BJ (cell line): ENCODE results near the gene MORN5. TPM values are rescaled to one million over a fixed set of nuclear protein-coding genes. Genes with fewer than 3 reads are reported as not detected.

Source experiments
- CTCF ChIA-PET: fragments of 350-600 bp; formaldehyde crosslinking; extraction: SDS; loops from one replicate; lab custom pipeline; 2021; ENCODE audit warnings: antibody characterized with exemption, inconsistent platforms; lab: Yijun Ruan, JAX
- POLR2A ChIA-PET: fragments of 300-600 bp; sonication (Branson Sonifier 250); formaldehyde crosslinking; extraction: SDS; loops from one replicate; lab custom pipeline; 2021; ENCODE audit warnings: antibody characterized with exemption; lab: Charles Lee
- DNase-seq: peaks from one replicate; pipeline ENCODE4 v3.0.0-alpha.2; 2011; ENCODE audit warnings: low read depth
- H3K27me3 ChIP-seq: 2 replicates; pipeline ENCODE4 v1.6.0; 2011; ENCODE audit warnings: low read length; ENCODE audit not compliant: control insufficient read depth, insufficient read depth
- H3K36me3 ChIP-seq: 2 replicates; pipeline ENCODE4 v1.5.1; 2011; ENCODE audit warnings: low read length; ENCODE audit not compliant: control insufficient read depth, insufficient read depth
- H3K4me3 ChIP-seq: 2 replicates; pipeline ENCODE4 v1.5.1; 2011; ENCODE audit warnings: low read depth, mild to moderate bottlenecking, control low read depth, low read length
- CTCF ChIP-seq: IDR thresholded peaks from 2 replicates; pipeline ENCODE4 v1.5.1; 2011; ENCODE audit warnings: low read depth, mild to moderate bottlenecking, control low read depth, inconsistent platforms, low read length, moderate library complexity; ENCODE audit not compliant: insufficient read depth
- polyA plus RNA-seq: library from polyadenylated mRNA; depleted of rRNA; stranded (reverse); fragments of >200 nt; gene quantifications from 2 replicates; pipeline ENCODE4 v1.2.3, GENCODE V29; 2011

MORN5 gene
- polyA plus RNA-seq, 1 experiment = not detected

DNA sequence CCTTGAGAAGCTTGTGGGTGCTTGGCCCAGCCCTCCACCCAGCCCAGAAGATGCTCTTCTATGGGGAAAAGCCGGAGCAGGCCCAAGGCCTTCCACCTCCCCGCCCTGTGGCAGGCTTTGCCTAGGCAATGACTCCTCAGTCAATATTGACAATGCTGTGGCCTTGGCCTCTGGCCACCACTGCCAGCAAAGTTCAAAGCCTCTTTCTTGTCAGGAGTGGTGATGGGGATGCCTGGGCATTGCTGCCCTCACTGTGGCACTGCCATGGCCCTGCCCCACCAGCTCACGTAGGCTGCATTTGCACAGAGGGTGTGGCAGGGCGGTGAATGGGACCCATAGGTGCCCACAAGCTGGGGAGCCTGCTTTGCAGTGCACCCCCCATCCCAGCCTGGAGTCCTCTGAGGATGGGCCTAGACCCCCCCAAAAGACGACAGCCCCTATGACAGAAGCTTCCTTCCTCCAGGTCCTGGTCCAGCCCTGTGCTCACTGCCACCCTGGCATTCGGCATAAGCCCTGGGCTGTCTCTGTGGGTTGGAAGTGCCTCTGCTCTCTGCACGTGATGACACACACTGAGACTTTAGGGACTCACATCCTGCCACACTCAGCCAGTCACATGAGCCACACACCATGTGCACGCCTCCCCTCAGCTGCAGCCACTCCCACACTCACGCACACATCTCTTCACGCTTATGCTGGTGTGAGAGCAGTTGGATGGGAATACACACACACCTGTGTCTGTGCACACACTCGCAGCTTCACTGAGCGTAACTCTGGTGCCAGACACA, 31.1 kb downstream of the MORN5 start:
- ChIA-PET CTCF (interaction anchor here (1.3 to 1.5 kb wide), 2 partner anchors 10 to 32 kb away, joined by 4 read pairs; no protein-coding TSS in a partner anchor), POLR2A (no interaction called here)
- DNase-seq = no peak
- no peaks in the 10 kb centered on the region for H3K27me3 ChIP-seq
- no peak for TF ChIP-seq CTCF
- H3K36me3 ChIP-seq = no peaks in the 10 kb centered on the region
- H3K4me3 ChIP-seq = no peak overlapping the region

- POLR2A ChIA-PET = no interaction called here
- Histone ChIP-seq H3K36me3 (no peaks in the 10 kb centered on the region), H3K4me3 (no peak overlapping the region), H3K27me3 (no peaks in the 10 kb centered on the region)
- CTCF ChIA-PET = interaction anchor here (1.3 to 1.5 kb wide), 3 partner anchors 11 to 33 kb away, joined by 3 to 4 read pairs (median 4); no protein-coding TSS in a partner anchor
- DNase-seq = no peak
- no peak for TF ChIP-seq CTCF
Observed at GRCh38 chr9:122191584-122191983, 31.9 kb downstream of the MORN5 start.

DNA sequence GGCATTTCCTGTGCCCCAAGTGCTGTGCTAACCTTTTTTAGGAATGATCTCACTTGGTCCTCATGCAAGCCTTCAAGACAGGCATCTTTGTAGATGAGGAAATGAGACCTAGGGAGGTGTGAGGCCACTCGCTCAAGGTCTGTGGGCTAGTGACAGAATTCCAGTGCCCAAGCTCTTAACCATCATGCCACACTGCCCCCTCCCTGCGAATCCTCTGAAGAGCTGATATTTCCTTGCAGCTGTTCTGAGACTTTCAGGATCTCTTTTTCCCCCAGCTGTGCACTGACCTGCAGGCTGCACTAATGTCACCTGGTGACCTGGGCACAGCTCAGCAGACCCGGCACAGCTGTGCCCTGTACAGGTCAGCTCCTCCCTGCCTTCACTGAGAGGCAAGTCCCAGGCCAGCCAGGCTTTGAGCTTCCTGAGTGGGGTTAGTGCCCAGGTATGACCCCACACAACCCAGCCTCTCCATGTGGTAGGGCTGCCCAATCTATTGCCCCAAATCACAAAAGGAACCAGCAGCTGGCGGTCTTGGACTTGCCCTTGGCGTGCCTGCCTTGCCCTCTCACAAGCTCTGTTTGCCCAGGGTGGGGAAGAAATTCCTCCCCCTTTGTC, 32.7 kb downstream of the MORN5 start:
- no peaks in the 10 kb centered on the region for H3K27me3 ChIP-seq
- ChIA-PET POLR2A (no interaction called here), CTCF (interaction anchor here (0.7 to 1.3 kb wide), 3 partner anchors 10 to 67 kb away, joined by 3 to 4 read pairs (median 3); no protein-coding TSS in a partner anchor)
- no peak overlapping the region for H3K4me3 ChIP-seq
- no peak for TF ChIP-seq CTCF
- no peak for DNase-seq
- H3K36me3 ChIP-seq = no peaks in the 10 kb centered on the region

GRCh38 chr9:122192914-122193525, 33.3 kb downstream of the MORN5 start:
- no peak for DNase-seq
- no peak overlapping the region for H3K4me3 ChIP-seq
- TF ChIP-seq CTCF = no peak
- CTCF ChIA-PET = interaction anchor here (0.7 to 1.3 kb wide), 2 partner anchors 9 to 42 kb away, joined by 3 read pairs; no protein-coding TSS in a partner anchor
- H3K27me3 ChIP-seq = peaks cover 2% of the 10 kb centered on the region; the same call in 1 of the 2 replicates
- POLR2A ChIA-PET = no interaction called here
- H3K36me3 ChIP-seq = no peaks in the 10 kb centered on the region

- no peaks in the 10 kb centered on the region for H3K36me3 ChIP-seq
- no peak for TF ChIP-seq CTCF
- peaks cover 3% of the 10 kb centered on the region; the same call in 1 of the 2 replicates for H3K27me3 ChIP-seq
- CTCF ChIA-PET = no interaction called here
- DNase-seq = no peak
- H3K4me3 ChIP-seq = no peak overlapping the region
- POLR2A ChIA-PET = no interaction called here
Observed at GRCh38 chr9:122193651-122194050, 33.9 kb downstream of the MORN5 start.
